HuH-7 (cell line): ENCODE measurements around the gene C1orf185.
A peak's percentile ranks its signal among the peaks of the same experiment; 100 is the strongest.
"Not testable (repeated sequence)": the region's sequence is repeated elsewhere in the genome, so short reads cannot be mapped to it uniquely, and the experiment has no call there.

Source experiments
- DNase-seq: peaks from one replicate; pipeline ENCODE4 v3.0.0; 2011; ENCODE audit warnings: low spot score

C1orf185 gene

GRCh38 chr1:51137696-51138095 lies 35.7 kb downstream of the C1orf185 start:
- DNase-seq, result not testable (repeated sequence)

DNA sequence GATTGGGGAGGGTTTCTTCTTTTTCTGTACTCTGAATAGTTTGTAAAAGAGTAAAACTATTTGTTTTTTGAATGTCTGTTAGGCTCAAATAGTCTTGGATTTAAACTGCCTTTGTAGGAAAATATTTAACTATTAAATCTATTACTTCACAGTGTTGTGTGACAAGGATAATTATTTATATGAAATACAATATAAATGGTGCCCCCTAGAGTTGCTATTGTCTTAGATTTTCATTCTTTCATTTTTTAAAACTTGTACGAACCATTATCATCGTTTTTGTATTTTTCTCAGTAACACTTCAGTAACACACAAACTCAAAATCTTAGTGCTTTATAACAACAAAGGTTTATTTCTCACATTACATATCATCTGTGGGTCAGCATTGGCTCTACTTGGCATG lies 37.4 kb downstream of the C1orf185 start:
- DNase-seq, result no peak

DNA sequence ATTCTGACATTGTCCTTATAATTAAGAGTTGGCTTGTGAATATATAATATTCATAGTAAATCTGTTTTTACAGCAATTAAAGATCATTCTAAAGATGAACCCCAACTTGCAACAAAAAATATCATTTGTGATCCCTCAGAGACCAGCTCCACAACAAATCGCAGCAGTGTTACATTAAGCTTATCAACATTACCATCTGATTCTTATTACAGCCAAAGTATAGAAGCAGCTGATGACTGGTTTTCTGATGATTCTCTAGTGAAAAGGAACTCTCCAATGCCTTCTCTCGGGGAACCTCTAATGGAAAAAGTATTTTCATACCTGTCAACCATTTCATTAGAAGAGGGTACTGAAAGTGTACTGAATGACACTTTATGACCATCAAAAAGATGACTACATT lies 45.4 kb downstream of the C1orf185 start:
- no peak for DNase-seq

DNA sequence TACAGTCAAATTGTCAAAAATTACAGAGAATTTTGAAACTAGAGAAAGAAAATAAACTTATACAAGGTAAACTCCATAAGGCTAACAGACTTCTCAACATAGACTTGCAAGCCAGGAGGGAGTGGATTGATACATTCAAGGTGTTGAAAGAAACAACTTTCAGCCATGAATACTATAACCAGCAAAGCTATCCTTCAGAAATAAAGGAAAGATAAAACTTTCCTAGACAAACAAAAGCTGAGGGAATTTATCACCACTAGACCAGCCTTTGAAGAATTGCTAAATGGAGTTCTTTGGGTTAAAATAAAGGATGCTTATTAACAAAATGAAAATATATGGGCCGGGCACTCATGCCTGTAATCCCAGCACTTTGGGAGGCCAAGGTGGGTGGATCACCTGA lies 52.7 kb downstream of the C1orf185 start:
- no peak for DNase-seq

- no peak for DNase-seq
Measured at GRCh38 chr1:51156752-51157151, 54.7 kb downstream of the C1orf185 start.

DNA sequence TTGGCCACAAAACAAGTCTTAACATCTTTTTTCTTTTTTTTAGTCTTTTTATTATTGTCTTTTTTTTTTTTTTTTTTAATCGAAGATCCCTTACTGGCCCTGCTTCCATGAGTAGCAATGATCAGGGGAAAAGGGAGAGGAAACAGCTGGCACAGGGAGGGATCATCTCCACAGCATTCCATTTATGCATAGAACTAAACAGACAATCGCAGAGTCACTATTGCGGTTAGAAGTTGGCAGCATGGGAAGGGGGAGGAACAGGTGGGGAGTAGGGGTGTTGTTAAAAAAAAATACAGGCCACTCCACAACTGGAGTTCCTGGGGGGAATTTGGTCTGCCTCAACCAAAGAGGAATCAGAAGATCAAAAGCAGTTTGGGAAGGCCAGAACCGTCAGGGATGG lies 55.4 kb downstream of the C1orf185 start:
- no peak for DNase-seq

GRCh38 chr1:51158263-51158662 lies 56.2 kb downstream of the C1orf185 start:
- DNase-seq, result no peak

- DNase-seq, result not testable (repeated sequence)
Measured at GRCh38 chr1:51162560-51162959, 60.5 kb downstream of the C1orf185 start.

- no peak for DNase-seq
Measured at GRCh38 chr1:51165540-51165939, 63.5 kb downstream of the C1orf185 start.

GRCh38 chr1:51168266-51168845 lies 66.3 kb downstream of the C1orf185 start:
- DNase-seq, result no peak

DNA sequence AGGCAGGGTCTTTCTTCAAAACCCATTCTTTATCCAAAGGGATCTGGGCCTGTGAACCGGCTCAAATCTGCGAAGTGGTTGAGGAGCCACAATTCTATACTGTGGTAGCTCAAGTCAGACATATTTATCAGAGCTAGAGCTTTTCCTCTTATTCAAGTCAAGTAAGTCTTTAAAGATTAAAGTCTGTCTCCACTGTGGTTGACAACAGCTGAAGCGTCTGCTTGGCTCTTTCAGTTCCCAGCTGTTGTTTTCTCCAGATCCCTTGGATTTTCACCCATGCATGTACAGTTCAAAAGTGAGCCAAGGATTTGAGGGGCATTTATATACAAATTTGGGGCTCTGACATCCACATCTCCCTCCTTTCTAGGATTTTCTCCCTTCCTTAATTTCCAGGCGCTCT lies 66.9 kb downstream of the C1orf185 start:
- no peak for DNase-seq

DNA sequence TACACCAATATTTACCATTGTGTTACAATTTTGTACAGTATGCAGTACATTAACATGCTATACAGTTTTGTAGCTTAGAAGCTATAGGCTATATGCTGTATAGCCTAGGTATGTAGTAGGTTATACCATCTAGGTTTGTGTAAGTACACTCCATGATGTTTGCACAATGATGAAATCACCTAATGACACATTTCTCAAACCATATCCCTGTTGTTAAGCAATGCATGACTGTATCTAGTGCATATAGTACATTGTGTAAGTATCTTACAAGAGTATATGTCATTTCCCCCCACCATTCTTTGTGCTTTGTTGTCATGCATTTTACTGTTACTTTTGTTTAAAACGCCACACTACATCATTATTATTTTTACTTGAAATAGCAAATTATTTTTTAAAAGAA lies 68.3 kb downstream of the C1orf185 start:
- no peak for DNase-seq

DNA sequence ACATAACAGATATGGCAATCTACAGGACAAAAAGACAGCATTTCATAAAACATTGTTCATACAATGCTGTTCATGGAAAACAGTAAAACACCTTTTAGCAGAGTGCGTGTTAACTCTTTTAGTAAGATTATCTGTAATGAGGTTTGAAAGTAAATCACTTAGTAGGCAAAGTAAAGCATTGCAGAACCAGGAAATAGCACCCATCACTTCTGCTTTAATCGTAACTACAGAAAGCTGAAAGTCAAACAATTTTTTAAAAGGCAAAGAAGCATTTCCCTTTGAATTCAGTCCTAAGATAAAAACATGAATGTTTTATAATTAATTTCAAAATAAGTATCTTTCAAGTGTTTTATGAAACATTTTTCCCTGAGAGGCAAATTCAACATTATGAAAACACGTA lies 70.8 kb downstream of the C1orf185 start:
- no peak for DNase-seq

DNA sequence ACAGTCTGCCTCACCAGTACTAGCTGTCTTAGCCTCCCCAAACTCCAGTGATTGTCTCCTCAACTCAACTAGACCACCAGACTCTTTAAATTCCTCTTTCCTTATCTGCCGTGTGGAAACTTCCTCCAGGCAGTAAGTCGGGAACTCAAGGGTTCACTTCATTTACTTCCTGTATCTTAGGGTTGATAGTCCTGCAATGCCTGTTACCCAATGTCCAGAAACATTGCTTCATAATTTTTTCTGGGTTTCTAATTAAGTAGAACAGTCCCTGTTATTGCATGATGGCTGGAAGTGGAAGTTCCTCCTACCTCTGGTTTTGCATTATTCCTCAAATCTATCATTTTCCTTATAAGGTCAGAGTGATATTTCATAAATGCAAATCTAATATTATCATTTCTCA lies 73.2 kb downstream of the C1orf185 start:
- no peak for DNase-seq

DNA sequence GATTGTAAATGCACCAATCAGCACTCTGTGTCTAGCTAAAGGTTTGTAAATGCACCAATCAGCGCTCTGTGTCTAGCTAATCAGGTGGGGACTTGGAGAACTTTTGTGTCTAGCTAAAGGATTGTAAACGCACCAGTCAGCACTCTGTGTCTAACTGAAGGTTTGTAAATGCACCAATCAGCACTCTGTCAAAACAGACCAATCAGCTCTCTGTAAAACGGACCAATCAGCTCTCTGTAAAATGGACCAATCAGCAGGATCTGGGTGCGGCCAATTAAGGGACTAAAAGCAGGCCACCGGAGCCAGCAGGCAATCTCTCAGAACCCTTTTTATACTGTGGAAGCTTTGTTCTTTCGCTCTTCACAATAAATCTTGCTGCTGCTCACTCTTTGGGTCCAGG lies 76.0 kb downstream of the C1orf185 start:
- DNase-seq, result not testable (repeated sequence)

GRCh38 chr1:51188230-51188629 lies 86.2 kb downstream of the C1orf185 start:
- no peak for DNase-seq

- peak; percentile 43 for DNase-seq
Measured at GRCh38 chr1:51189421-51190073, 87.5 kb downstream of the C1orf185 start.

DNA sequence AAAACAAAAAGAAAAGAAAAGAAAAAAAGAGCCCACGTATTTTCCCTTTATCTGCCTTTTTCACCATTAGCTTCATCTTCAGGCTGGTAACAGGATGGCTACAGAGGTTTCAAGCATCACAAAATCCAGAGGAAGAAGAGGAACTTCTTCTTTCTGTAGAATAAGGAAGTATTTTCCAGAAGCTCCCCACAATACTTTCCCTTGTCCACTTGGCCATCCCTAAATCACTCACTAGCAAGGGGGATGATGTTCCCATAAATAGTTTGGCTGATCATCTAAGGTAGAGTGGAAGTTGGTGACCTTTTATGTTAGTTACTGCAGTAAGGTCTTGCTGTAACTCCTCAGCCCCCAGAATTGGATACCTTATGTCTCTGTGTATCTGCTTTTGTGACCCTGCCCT lies 88.9 kb downstream of the C1orf185 start:
- no peak for DNase-seq

GRCh38 chr1:51192213-51192843 lies 90.3 kb downstream of the C1orf185 start:
- peak; percentile 32 for DNase-seq

DNA sequence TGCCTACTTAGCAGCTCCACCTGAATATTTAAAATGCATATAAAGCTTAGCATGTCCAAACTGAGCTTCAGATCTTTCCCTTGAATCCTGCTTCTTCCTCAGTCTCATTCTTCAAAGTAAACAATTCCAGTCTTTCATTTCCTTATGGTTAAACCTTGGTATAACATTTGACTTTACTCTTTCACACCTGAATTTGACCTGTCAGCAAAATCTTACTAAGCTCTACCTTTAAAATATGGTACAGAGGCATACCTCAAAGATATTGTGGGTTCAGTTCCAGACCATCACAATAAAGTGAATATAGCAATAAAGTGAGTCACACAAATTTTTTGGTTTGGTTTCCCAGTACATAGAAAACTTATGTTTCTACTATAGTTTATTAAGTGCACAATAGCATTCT lies 91.5 kb downstream of the C1orf185 start:
- no peak for DNase-seq
